ENCODE data around the gene TRIM14.

DNA sequence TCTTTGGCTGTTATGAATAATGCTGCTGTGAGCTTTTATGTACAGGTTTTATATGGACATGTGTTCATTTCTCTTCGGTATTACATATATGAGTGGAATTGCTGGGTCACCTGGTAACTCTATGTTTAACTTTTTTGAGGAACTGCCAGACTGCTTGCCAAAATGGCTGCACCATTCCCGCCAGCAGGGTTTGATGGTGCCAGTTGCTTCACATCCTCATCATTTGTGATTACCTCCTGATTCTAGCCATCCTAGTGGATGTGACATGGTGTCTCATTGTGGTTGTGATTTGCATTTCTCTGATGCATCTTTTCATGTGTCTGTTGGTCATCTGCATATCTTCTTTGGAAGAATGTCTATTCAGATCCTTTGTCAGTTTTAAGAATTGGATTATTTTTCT lies 51.8 kb downstream of the TRIM14 start:
- TF ChIP-seq EZH2 (IDR thresholded peaks at IDR 0.05; ENCODE audit: low read depth) = no peak
- TF ChIP-seq, protein P1, sequence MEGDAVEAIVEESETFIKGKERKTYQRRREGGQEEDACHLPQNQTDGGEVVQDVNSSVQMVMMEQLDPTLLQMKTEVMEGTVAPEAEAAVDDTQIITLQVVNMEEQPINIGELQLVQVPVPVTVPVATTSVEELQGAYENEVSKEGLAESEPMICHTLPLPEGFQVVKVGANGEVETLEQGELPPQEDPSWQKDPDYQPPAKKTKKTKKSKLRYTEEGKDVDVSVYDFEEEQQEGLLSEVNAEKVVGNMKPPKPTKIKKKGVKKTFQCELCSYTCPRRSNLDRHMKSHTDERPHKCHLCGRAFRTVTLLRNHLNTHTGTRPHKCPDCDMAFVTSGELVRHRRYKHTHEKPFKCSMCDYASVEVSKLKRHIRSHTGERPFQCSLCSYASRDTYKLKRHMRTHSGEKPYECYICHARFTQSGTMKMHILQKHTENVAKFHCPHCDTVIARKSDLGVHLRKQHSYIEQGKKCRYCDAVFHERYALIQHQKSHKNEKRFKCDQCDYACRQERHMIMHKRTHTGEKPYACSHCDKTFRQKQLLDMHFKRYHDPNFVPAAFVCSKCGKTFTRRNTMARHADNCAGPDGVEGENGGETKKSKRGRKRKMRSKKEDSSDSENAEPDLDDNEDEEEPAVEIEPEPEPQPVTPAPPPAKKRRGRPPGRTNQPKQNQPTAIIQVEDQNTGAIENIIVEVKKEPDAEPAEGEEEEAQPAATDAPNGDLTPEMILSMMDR (conservative IDR thresholded peaks at IDR 0.05) = no peak
